GM11168 (cell line): ENCODE results near the gene LEUTX.
"Not testable (repeated sequence)": the region's sequence is repeated elsewhere in the genome, so short reads cannot be mapped to it uniquely, and the experiment has no call there.

Experiments
- in situ Hi-C: fragments of 300-500 bp; cut with MboI; formaldehyde crosslinking; loops from one replicate; pipeline ENCODE4 v1.12.0; 2022; ENCODE audit warnings: low sequenced_read_pairs; ENCODE audit not compliant: unreplicated experiment

The LEUTX gene

DNA sequence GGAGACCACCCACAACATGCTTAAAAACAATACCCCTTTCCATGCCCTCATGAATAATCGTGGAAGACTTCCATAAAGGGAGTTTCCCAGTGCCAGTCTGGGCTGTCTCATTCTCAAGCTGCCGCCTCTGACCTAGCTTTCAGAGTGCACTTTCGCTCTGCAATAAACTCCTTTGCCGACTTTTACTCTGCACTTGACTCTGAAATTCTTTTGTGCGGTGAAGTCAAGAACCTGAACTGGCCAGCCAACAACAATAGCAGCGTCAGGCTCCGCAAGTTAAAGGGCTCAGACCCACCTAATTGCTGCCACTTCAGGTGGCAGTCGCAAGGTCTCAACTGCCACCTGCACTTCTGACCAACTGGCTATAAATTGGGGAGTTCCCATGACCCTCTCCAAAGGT, 10.3 kb upstream of the LEUTX start:
- in situ Hi-C loops: no loop called here

DNA sequence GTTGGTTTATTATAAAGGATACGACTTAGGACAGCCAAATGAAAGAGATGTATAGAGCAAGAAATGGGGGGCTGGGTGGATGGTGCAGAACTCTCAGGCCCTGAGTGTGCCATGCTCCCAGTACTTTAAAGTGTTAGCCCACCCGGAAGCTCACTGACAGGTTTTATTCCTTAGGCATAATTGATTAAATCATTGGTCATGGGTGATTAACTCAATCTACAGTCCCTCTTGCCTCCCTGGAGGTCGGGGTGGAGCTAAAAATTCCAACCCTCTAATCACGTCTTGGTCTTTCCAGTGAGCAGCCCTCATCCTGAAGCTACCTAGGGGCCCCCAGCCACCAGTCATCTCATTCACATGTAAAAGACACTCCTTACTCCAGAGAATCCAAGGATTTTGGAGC, 9.9 kb upstream of the LEUTX start:
- in situ Hi-C loops: no loop called here

DNA sequence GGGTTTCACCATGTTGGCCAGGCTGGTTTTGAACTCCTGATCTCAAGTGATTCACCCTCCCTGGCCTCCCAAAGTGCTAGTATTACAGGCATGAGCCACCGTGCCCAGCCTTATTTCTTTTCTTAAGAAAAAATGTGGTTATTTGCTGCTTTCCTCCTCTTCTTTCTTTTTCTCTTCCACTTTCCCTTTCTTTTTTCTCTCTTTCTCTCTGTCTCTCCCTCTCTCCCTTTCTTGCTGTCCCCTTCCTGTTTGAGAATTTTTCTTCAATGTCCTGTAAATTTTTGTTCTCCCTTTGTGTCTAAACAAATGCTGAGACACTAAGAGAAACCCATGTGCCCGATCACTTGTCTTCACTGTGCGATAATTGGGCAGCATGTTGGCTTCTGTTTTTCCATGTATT, 2.2 kb downstream of the LEUTX start:
- in situ Hi-C loops: no loop called here

DNA sequence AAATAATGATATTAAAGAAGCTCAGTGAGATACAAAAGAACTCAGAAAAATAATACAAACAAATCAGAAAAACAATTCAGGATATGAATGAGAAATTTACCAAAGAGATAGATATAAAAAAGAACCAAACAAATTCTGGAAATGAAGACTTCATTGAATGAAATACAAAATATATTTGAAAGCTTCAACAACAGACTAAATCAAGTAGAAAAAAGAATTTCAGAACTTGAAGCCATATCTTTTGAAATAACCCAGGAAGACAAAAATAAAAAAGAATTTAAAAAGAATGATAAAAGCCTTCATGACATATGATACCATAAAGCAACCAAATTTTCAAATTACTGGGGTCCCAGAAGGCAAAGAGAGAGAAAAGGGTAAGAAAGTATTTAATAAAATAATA, 9.6 kb downstream of the LEUTX start:
- in situ Hi-C loops: no loop called here

DNA sequence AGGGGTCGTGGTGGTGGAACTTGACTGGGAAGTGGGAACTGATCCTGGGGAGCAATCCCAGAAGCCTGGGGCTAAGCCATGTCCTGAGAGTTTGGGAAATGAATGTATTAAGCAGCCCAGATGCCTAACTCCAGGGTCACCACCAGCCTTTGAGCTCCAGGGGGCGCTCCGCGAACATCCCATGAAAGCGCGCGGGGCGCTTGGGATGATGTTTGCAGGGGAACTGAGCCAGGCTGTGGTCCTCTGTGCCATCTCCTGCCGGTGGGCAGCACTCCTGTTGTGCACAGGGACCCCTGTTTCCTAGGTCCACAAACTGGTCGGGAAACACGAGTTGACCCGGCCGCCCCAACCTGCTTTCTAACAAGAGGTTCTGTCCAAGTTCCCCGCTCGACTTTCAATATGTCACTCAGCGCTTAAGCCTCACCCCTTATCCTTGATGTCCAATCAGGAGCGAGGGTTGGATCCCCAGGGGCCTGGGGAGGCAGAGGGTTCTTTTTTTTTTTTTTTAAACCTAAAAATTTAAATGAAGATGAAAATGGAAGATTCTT, 14.4 kb downstream of the LEUTX start:
- in situ Hi-C loops: loop anchor here (10.0 kb wide), 1 partner anchor 52 kb away; the partner anchor contains the start of gene FBL

DNA sequence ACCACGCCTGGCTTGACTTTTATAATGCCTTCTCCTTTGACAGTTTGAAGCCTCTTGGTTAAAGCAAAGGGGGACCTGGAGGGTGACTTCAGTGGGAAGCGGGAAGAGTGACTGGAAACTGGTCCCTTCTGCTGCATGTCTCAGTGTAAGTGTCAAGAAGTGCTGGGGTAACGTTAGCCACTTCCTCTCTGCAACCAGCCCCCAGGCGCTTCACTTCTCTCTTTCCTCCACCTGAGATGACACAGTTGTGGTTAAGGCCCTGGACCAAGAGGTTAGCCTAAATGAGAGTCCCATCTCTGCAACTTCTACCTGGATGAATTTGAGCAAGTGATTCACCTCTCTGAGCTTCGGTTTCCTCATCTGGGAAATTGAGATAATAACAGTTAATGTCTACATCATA, 16.3 kb downstream of the LEUTX start:
- in situ Hi-C loops: loop anchor here (10.0 kb wide), 1 partner anchor 50 kb away; the partner anchor contains the start of gene FBL

DNA sequence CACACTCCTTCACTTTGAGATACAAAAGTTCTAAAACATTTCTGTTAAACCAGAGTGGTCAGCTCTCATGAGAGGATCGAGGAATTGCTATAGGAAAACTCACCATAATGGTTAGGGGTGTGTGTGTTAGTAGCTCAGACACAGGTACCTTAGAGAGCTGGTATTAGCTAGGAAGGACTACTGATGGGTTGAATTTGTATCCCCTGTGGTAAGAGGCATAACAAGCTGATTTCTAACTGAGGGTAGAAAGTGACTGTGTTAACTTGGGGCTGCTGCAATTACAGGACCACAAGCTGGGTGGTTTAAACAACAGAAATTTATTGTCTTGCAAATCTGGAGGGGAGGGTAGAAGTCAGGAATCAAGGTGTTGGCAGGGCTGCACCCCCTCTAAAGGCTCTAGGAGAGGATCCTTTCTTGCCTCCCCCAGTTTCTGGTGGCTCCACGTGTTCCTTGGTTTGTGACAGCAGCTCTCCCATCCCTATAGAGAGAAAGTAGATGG, 17.4 kb downstream of the LEUTX start:
- in situ Hi-C loops: loop anchor here (10.0 kb wide), 1 partner anchor 49 kb away; the partner anchor contains the start of gene FBL

DNA sequence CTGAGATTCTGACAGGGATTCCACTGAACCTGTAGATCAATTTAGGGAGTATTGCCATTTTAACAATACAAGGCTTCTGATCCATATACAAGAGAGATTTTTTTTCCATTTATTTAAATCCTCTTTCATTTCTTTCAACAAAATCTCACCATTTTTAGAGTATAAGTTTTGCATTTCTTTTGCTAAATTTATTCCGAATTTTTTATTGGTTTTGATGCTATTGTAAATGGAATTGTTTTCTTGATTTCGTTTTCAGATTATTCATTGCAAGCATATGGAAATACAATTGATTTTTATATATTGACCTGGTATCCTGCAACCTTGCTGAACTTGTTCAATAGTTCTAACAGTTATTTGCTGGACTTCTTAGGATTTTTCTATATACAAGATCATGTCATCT, 18.4 kb downstream of the LEUTX start:
- in situ Hi-C loops: loop anchor here (10.0 kb wide), 1 partner anchor 48 kb away; the partner anchor contains the start of gene FBL

DNA sequence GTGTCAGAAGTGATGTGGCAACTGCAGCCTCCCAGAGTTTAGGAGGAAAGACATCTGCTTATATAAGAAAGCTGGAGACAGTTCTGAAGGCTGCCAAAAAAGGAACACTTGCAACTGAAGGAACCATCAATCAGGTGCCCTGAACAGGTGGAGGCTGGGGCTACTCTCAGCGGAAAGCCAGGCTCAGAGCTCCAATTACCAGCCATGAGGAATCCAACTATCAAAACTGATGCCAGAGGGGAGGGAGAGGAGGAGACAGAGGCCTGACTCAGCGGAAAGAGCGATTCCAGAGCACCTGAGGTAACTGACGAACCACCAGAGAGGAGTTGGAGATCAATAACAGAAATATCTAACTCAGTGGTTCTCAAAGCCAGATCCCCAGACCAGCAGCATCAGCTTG, 24.3 kb downstream of the LEUTX start:
- in situ Hi-C loops: no loop called here

DNA sequence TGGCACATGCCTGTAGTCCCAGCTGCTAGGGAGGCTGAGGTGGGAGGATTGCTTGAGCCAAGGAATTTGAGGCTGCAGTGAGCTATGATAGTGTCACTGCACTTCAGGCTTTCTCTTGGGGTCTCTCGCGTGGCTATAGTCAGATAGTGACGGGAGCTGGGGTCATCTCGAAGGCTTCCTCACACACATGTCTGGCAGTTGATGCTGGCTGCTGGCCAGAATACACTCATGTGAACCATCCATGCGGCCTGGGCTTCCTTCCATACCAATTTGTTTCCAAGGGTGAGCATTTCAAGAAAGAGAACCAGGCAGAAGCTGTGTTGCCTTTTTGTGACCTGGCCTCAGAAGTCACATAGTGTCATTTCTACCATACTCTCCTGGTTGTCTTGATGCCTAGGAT, 26.4 kb downstream of the LEUTX start:
- in situ Hi-C loops: no loop called here

DNA sequence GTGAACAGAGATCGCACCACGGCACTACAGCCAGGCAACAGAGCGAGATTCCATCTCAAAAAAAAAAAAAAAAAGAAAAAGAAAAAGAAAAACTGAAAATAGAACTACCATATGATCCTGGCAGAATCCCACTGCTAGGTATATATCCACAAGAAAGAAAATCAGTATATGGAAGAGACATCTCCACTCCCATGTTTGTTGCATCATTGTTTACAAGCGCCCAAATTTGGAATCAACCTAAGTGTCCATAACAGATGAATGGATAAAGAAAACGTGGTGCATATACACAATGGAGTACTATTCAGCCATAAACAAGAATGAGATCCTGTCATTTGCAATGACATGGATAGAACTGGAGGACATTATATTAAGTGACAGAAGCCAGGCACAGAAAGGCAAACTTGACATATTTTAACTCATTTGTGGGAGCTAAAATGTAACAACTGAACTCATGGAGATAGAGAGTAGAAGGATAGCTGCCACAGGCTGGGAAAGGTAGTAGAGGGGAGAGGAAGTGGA, 29.3 kb downstream of the LEUTX start:
- in situ Hi-C loops: no loop called here

DNA sequence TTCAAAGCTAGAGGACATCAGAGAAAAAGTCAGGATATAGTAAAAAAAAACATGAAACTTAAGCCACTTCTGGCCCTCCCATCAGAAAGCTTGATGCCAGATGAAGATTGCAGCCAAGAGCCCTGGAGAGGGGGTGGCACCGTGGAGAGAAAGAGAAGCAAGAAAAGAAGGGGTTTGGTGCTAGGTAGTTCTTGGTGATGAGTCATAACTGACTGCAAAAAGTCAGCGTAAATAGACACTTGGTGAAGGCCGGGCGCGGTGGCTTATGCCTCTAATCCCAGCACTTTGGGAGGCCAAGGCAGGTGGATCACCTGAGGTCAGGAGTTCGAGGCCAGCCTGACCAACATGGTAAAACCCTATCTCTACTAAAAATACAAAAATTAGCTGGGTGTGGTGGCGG, 30.0 kb downstream of the LEUTX start:
- in situ Hi-C loops: not testable (repeated sequence)

DNA sequence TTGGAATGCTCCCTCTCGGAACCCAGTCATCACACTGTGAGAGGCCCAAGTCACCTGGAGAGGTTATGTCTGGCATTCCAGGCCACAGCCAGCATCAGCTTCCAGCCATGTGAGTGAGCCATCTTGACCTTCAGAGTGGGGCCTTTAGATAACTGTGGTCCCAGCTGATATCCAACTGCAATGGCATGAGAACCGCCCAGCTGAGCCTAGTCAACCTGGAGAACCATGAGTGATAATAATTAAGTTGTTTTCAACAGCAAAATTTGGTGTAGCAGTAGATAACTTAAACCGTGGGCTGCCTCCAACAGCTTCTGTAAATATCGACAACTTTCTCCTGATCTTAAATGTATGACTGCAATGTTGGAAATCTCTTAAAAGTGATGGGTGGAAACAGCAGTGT, 30.7 kb downstream of the LEUTX start:
- in situ Hi-C loops: no loop called here

DNA sequence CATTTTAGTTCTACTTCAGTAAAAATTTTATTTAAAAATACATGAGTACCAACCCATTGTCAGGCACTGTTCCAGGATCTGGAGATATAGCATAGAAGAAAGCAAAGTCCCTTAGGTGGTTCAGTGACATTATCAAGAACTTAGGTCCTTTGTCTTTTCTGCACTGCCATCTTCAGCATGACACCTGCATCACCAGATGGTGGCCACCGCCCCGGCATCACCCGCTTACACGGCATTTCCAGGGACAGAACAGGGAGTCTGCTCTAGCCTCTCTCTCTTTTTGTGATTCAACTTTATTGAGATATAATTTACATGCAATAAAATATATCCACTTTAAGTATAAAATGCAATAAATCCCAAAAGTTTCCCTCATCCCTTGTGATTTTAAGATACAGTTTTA, 31.8 kb downstream of the LEUTX start:
- in situ Hi-C loops: no loop called here

DNA sequence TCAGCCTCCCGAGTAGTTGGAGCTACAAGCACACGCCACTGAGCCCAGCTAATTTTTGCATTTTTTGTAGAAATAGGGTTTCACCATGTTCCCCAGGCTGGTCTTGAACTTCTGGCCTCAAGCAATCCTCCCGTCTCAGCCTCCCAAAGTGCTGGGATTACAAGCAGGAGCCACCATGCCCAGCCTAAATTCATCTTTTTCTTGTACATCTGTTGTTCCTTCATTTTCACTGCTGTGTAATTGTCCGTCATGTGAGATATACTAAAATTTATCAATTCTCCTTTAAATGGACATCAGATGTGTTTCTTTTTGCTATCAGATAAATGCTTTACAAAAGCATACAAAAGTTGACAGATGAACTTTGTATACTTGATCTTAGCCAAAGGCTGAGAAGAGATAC, 32.4 kb downstream of the LEUTX start:
- in situ Hi-C loops: no loop called here

DNA sequence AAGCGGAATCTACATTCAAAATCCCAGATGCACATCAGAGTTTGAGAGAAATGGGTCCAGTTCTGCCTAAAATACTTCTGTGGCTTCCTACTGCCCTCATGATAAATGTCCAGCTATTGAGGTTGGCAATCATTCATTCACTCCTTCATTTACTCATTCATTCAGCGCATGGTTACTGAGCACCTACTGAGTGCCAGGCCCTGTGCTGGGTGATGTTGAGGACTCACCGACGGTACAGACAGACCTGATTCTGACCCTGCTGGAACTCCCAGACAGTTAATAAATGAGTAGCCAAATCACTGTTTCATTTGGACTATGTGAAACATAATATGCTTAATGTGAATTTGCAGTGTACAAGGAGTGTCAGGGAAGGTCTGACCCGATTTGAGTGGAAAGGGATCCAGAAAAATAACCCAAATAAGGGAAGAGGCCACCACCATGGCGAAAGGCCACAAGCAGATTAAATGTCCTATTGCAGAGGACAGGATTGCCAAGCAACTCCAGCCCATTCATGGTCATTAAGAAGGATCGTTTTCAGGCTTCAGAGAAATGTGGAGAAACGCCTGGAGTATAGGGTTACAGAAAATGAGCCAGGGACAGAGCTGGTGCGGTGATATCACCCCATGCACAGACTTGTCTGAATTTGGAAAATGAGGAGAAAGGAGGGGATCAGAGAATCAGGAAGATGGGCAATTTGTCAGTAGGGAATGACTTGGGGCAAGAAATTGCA, 34.8 kb downstream of the LEUTX start:
- in situ Hi-C loops: no loop called here

DNA sequence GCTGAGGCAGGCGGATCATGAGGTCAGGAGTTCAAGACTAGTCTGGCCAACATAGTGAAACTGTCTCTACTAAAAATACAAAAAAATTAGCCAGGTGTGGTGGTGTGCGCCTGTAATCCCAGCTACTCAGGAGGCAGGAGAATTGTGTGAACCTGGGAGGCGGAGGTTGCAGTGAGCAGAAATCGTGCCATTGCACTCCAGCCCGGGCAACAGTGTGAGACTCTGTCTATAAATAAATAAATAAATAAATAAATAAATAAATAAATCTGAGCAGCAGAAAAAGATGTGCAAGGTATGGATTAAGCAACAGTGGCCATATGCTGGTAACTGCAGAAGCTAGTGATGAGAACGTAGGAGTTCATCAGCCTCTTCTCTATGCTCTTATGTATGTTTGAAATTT, 35.5 kb downstream of the LEUTX start:
- in situ Hi-C loops: not testable (repeated sequence)

DNA sequence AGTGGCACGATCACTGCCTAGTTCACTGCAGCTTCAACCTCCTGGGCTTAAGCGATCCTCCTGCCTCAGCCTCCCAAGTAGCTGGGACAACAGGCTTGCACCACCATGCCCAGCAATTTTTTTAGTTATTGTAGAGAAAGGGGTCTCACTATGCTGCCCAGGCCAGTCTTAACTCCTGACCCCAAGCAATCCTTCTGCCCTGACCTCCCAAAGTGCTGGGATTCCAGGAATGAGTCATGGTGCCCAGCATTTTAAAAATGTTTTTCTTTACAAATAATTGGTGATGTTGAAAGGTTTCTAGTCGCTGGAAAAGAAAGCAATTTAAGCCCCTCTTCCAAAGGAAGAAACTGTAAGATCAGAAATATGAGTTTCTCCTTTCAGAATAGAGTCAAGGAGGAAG, 35.9 kb downstream of the LEUTX start:
- in situ Hi-C loops: no loop called here

DNA sequence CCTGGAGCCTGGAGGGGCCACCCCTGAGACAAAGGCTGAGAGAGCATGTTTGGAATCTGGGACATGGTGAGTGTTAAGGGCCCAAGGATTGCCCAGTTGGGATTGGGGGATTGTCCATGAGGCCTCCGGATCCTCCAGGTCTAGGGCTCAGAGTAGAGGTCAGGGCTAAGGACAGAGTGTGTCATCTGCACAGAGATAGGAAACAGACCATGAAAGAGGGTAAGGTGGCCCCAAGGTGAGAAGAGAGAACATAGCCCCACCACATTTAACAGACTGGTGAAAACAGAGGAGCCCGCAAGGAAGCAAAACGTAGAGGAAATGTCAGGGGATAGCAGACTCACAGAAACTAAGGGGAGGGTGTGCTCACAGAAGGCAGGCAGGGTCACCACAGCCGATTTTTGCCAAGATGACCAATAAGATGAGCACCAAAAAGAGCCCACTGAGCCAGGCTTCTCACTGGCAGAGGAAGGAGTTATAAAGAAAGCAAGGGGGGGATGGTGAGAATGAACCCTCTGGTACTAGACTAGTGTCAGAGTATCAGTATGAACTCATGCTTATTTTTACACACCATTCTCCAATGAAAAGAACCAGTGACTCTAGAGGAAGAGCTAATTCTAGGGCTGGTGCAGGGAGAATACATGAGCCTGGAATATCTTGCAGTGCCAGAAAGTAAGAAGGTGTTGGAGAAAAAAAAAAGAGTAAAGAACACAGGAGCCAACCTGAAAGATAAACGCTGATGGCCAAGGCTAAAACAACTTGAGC, 37.8 kb downstream of the LEUTX start:
- in situ Hi-C loops: no loop called here

DNA sequence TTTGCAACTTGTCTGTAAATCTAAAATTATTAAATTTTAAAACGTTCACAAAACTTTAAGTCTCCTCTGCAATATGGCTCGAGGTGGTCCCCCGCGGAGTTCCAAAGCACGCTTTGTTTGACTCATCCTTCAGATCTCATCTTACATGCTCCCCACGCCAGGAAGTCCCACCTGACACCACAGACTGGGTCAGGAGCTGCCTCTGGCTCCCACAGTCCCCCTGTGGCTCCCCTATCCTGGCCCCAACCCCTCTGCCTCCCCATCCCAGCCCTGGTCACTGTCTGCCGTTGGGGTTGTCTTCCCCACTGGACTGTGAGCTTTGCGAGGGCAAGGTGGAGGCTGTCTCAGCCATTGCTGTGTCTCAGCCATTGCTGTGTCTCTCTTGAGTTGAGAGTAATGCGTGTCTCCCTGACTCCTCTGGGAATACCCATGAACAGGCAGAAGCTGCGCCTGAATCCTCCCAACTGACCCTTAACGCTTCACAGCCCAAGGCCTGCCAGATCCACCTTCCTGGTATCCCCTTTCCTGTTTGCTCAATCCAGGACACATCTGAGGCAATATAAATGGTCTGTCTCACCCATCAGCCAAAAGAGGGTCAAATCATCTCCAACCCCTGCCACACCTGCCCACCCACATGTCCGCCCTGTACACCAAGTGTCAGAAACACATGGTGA, 39.4 kb downstream of the LEUTX start:
- in situ Hi-C loops: no loop called here
